PC-3 (cell line): ENCODE results near the gene RIC8B. TPM values are rescaled to one million over a fixed set of nuclear protein-coding genes. Genes with fewer than 3 reads are reported as not detected.

ENCODE experiments used
- ATAC-seq: fragments of 200-7000 bp; cut with Tn5 transposase; 2 replicates; pipeline ENCODE4 v1.9.1; 2020; ENCODE audit warnings: mild to moderate bottlenecking, moderate library complexity
- BruUV-seq: library from RNA; stranded (reverse); fragments of 400-500 nt; replicated peaks from 2 replicates; lab custom pipeline; 2021; lab: Mats Ljungman, UMichigan
- CTCF ChIA-PET: fragments of 300-600 bp; sonication (Branson Sonifier 250); formaldehyde crosslinking; loops from one replicate; lab custom pipeline; 2022; ENCODE audit warnings: antibody characterized with exemption; lab: Charles Lee
- POLR2A ChIA-PET: fragments of 300-600 bp; sonication (Branson Sonifier 250); formaldehyde crosslinking; loops from one replicate; lab custom pipeline; 2022; ENCODE audit warnings: antibody characterized with exemption; ENCODE audit not compliant: unreplicated experiment; lab: Charles Lee
- DNase-seq: peaks from one replicate; pipeline ENCODE4 v3.0.0-alpha.2; 2015
- H2AFZ ChIP-seq: fragments of 300-600 bp; sonication (generic); 2 replicates; pipeline ENCODE4 v1.6.0; 2016; ENCODE audit warnings: antibody characterized with exemption, low read length
- H3F3A ChIP-seq: fragments of 300-600 bp; sonication (generic); one replicate; pipeline ENCODE4 v1.6.0; 2017; ENCODE audit warnings: antibody characterized with exemption, low read length, control low read depth, mild to moderate bottlenecking; ENCODE audit not compliant: unreplicated experiment
- H3K27ac ChIP-seq: fragments of 300-600 bp; sonication (generic); 2 replicates; pipeline ENCODE4 v1.5.1; 2016; ENCODE audit warnings: mild to moderate bottlenecking, low read length
- H3K27me3 ChIP-seq: fragments of 300-600 bp; sonication (generic); 2 replicates; pipeline ENCODE4 v1.6.1; 2016; ENCODE audit warnings: low read length, mixed read lengths
- H3K36me3 ChIP-seq: fragments of 300-600 bp; sonication (generic); 2 replicates; pipeline ENCODE4 v1.6.1; 2016; ENCODE audit warnings: low read depth, mixed run types, low read length, mixed read lengths
- H3K4me1 ChIP-seq: fragments of 300-600 bp; sonication (generic); 2 replicates; pipeline ENCODE4 v1.5.1; 2016; ENCODE audit warnings: low read length; ENCODE audit not compliant: insufficient read depth
- H3K4me2 ChIP-seq: fragments of 300-600 bp; sonication (generic); 2 replicates; pipeline ENCODE4 v1.6.0; 2016; ENCODE audit warnings: low read length
- H3K4me3 ChIP-seq: fragments of 300-600 bp; sonication (generic); 2 replicates; pipeline ENCODE4 v1.5.1; 2016; ENCODE audit warnings: mild to moderate bottlenecking, low read length, mixed read lengths
- H3K79me2 ChIP-seq: fragments of 300-600 bp; sonication (generic); 2 replicates; pipeline ENCODE4 v1.6.1; 2017; ENCODE audit warnings: low read length, mixed read lengths
- H3K9ac ChIP-seq: fragments of 300-600 bp; sonication (generic); 2 replicates; pipeline ENCODE4 v1.6.0; 2016; ENCODE audit warnings: mild to moderate bottlenecking, low read length
- H3K9me2 ChIP-seq: fragments of 300-600 bp; sonication (generic); replicated peaks from 2 replicates; pipeline ENCODE4 v1.6.1; 2016; ENCODE audit warnings: mixed run types, low read length, mixed read lengths
- H3K9me3 ChIP-seq: fragments of 300-600 bp; sonication (generic); 2 replicates; pipeline ENCODE4 v1.6.1; 2016; ENCODE audit warnings: low read length, mixed read lengths
- H4K20me1 ChIP-seq: fragments of 300-600 bp; sonication (generic); 2 replicates; pipeline ENCODE4 v1.6.1; 2016; ENCODE audit warnings: low read length, mixed read lengths
- EZH2 ChIP-seq: fragments of 300-600 bp; sonication (generic); IDR thresholded peaks from one replicate; pipeline ENCODE4 v1.6.1; 2017; ENCODE audit warnings: antibody characterized with exemption, mild to moderate bottlenecking, low read length; ENCODE audit not compliant: unreplicated experiment
- EZH2phosphoT487 ChIP-seq: fragments of 300-600 bp; sonication (generic); IDR thresholded peaks from 2 replicates; pipeline ENCODE4 v1.6.1; 2018; ENCODE audit warnings: mild to moderate bottlenecking, antibody characterized with exemption, low read length, borderline replicate concordance
- intact Hi-C: fragments of 100-400 bp; cut with micrococcal nuclease; formaldehyde crosslinking; loops from 2 replicates; pipeline ENCODE4 v1.9.0; 2023
- total RNA-seq: library from RNA; depleted of rRNA; stranded (reverse); fragments of >200 nt; gene quantifications from 2 replicates; pipeline ENCODE4 v1.2.3, GENCODE V29; 2014
- TF ChIP-seq, protein P1 (sequence below): fragments of 300-600 bp; sonication (generic); conservative IDR thresholded peaks from 2 replicates; pipeline ENCODE4 v1.5.1; 2017; ENCODE audit warnings: antibody characterized with exemption, low read depth, mild to moderate bottlenecking, low read length

Gene RIC8B
- total RNA-seq, 1 experiment from 2014 or later = 8.6 TPM

DNA sequence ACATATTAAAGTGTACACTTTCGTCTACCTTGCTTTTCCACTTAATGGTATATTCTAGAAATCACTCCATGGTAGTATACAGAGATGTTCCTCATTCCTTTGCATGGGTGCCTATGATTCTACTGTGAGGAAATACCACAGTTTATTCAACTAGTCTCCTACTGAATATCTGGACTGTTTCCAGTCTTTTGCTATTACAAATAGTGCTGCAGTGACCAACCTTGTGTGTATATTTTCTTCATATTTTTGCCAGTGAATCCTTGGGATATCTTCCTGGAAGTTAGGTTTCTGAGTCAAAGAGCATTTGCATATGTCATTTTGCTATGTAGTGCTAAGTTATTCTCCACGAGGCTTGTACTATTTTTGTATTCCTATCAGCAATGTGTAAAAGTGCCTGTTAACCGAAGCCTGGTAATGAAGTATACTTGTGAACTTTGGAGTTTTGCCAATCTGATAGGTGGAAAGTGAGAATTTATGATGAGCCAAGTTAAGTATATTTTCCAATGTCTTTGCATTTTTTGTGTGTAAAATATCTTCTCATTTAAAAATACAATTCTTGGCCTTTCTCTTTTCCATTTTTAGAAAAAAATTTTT is 149.9 kb downstream of the RIC8B start:
- no peaks in the 10 kb centered on the region for H3K79me2 ChIP-seq
- ChIA-PET POLR2A (no interaction called here), CTCF (no interaction called here)
- no peaks in the 10 kb centered on the region for H3F3A ChIP-seq
- no peak overlapping the region for H3K27ac ChIP-seq
- H3K9me2 ChIP-seq = no peaks in the 10 kb centered on the region
- BruUV-seq = no TSS peak
- no peak for ATAC-seq
- no peak for TF ChIP-seq EZH2phosphoT487
- TF ChIP-seq, protein P1, sequence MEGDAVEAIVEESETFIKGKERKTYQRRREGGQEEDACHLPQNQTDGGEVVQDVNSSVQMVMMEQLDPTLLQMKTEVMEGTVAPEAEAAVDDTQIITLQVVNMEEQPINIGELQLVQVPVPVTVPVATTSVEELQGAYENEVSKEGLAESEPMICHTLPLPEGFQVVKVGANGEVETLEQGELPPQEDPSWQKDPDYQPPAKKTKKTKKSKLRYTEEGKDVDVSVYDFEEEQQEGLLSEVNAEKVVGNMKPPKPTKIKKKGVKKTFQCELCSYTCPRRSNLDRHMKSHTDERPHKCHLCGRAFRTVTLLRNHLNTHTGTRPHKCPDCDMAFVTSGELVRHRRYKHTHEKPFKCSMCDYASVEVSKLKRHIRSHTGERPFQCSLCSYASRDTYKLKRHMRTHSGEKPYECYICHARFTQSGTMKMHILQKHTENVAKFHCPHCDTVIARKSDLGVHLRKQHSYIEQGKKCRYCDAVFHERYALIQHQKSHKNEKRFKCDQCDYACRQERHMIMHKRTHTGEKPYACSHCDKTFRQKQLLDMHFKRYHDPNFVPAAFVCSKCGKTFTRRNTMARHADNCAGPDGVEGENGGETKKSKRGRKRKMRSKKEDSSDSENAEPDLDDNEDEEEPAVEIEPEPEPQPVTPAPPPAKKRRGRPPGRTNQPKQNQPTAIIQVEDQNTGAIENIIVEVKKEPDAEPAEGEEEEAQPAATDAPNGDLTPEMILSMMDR = no peak
- no peak for TF ChIP-seq EZH2
- H4K20me1 ChIP-seq = no peaks in the 10 kb centered on the region
- H3K4me3 ChIP-seq = no peak overlapping the region
- H3K9ac ChIP-seq = no peak overlapping the region
- H3K27me3 ChIP-seq = no peaks in the 10 kb centered on the region
- H3K36me3 ChIP-seq = no peaks in the 10 kb centered on the region
- DNase-seq = no peak
- no peaks in the 10 kb centered on the region for H3K4me1 ChIP-seq
- intact Hi-C loops = loop anchor here (5.0 kb wide), 1 partner anchor 242 kb away; no protein-coding TSS in a partner anchor
- no peak overlapping the region for H3K4me2 ChIP-seq
- H2AFZ ChIP-seq = no peak overlapping the region
- H3K9me3 ChIP-seq = no peaks in the 10 kb centered on the region

DNA sequence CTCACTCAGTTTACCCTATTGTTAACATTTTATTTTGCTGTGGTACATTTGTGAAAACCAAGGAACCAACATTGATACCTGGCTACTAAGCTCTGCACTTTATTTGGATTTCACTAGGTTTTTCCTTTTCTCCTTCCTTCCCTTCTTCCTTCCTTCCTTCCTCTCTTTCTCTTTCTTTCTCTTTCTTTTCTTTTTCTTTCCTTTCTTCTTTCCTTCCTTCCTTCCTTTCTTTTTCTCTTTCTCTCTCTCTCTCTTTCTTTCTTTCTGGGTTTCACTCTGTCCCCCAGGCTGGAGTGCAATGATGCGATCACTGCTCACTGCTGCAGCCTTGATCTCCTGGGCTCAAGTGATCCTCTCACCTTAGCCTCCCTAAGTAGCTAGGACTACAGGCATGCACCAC is 152.2 kb downstream of the RIC8B start:
- ChIA-PET CTCF (no interaction called here), POLR2A (no interaction called here)
- TF ChIP-seq, protein P1 = no peak
- TF ChIP-seq EZH2phosphoT487 = no peak
- no peak for TF ChIP-seq EZH2
- Histone ChIP-seq H3K9me3 (no peaks in the 10 kb centered on the region), H3K36me3 (no peaks in the 10 kb centered on the region), H3K9ac (no peak overlapping the region), H3K9me2 (no peaks in the 10 kb centered on the region), H3K27ac (no peak overlapping the region), H4K20me1 (no peaks in the 10 kb centered on the region), H2AFZ (no peak overlapping the region), H3K27me3 (no peaks in the 10 kb centered on the region), H3K4me2 (no peak overlapping the region), H3K4me3 (no peak overlapping the region), H3K79me2 (no peaks in the 10 kb centered on the region), H3K4me1 (no peaks in the 10 kb centered on the region), H3F3A (no peaks in the 10 kb centered on the region)
- DNase-seq (no peak), ATAC-seq (no peak)
- no TSS peak for BruUV-seq
- intact Hi-C loops = no loop called here

DNA sequence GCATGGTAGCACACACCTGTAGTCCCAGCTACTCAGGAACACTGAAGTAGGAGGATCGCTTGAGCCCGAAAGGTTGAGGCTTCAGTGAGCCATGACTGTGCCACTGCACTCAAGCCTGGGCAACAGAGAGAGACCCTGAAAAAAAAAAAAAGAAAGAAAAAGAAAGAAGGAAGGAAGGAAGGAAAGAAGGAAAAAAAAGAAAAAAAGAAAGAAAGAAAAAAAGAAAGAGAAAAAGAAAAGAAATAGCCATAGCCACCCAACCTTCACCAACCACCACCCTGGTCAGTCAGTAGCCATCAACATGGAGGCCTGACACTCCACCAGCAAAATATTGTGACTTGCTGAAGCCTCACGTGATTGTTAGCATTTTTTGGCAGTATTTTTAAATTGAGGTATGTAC is 159.8 kb downstream of the RIC8B start:
- no TSS peak for BruUV-seq
- Histone ChIP-seq H3K4me3 (no peak overlapping the region), H3K4me2 (no peak overlapping the region), H2AFZ (no peak overlapping the region), H3K9me3 (no peaks in the 10 kb centered on the region), H3K9ac (no peak overlapping the region), H3K9me2 (no peaks in the 10 kb centered on the region), H3K4me1 (no peaks in the 10 kb centered on the region), H3K79me2 (no peaks in the 10 kb centered on the region), H3F3A (no peaks in the 10 kb centered on the region), H3K36me3 (no peaks in the 10 kb centered on the region), H3K27ac (no peak overlapping the region), H4K20me1 (no peaks in the 10 kb centered on the region), H3K27me3 (no peaks in the 10 kb centered on the region)
- POLR2A ChIA-PET = no interaction called here
- CTCF ChIA-PET = no interaction called here
- DNase-seq (no peak), ATAC-seq (no peak)
- intact Hi-C loops = no loop called here
- TF ChIP-seq EZH2 (no peak), EZH2phosphoT487 (no peak)
- TF ChIP-seq, protein P1 = no peak
